Neural cell (in vitro differentiated cells): ENCODE measurements around the gene SLC12A5. TPM values are rescaled to one million over a fixed set of nuclear protein-coding genes. Genes with fewer than 3 reads are reported as not detected.

ENCODE experiments used
- H2AFZ ChIP-seq: fragments of 200-600, 300-800 bp; sonication (generic), shearing (Covaris generic); 2 replicates; pipeline ENCODE4 v1.6.0; 2014; ENCODE audit warnings: low read depth, mild to moderate bottlenecking, antibody characterized with exemption, low read length, moderate library complexity
- H3F3A ChIP-seq: fragments of 200-600 bp; shearing (Covaris generic); 2 replicates; pipeline ENCODE4 v1.6.1; 2016; ENCODE audit warnings: mild to moderate bottlenecking, moderate library complexity, mixed read lengths, antibody characterized with exemption, low read length; ENCODE audit not compliant: insufficient read depth, poor library complexity, severe bottlenecking
- H3K27ac ChIP-seq: fragments of 200-600, 300-800 bp; sonication (generic), shearing (Covaris generic); 2 replicates; pipeline ENCODE4 v1.5.1; 2014; ENCODE audit warnings: mild to moderate bottlenecking, low read length, moderate library complexity
- H3K27me3 ChIP-seq: fragments of 300-800, 200-600 bp; sonication (generic), shearing (Covaris generic); 2 replicates; pipeline ENCODE4 v1.6.0; 2014; ENCODE audit warnings: mild to moderate bottlenecking, low read depth, low read length, moderate library complexity; ENCODE audit not compliant: insufficient read depth
- H3K36me3 ChIP-seq: fragments of 300-800, 200-600 bp; sonication (generic), shearing (Covaris generic); 2 replicates; pipeline ENCODE4 v1.5.1; 2014; ENCODE audit warnings: mild to moderate bottlenecking, antibody characterized with exemption, low read length, moderate library complexity; ENCODE audit not compliant: insufficient read depth
- H3K4me2 ChIP-seq: fragments of 300-800, 200-600 bp; sonication (generic), shearing (Covaris generic); 2 replicates; pipeline ENCODE4 v1.6.0; 2014; ENCODE audit warnings: mild to moderate bottlenecking, low read length
- H3K4me3 ChIP-seq: fragments of 300-800, 200-600 bp; sonication (generic), shearing (Covaris generic); 2 replicates; pipeline ENCODE4 v1.5.1; 2014; ENCODE audit warnings: mild to moderate bottlenecking, low read length, moderate library complexity
- H3K79me2 ChIP-seq: fragments of 200-600 bp; shearing (Covaris generic); replicated peaks from 2 replicates; pipeline ENCODE4 v1.6.0; 2014; ENCODE audit warnings: mild to moderate bottlenecking, low read length, moderate library complexity; ENCODE audit not compliant: insufficient read depth
- H3K9ac ChIP-seq: fragments of 300-800, 200-600 bp; sonication (generic), shearing (Covaris generic); 2 replicates; pipeline ENCODE4 v1.6.1; 2016; ENCODE audit warnings: mild to moderate bottlenecking, low read length, mixed read lengths
- H3K9me2 ChIP-seq: fragments of 200-600 bp; shearing (Covaris generic); 2 replicates; pipeline ENCODE4 v1.6.1; 2016; ENCODE audit warnings: mild to moderate bottlenecking, low read length, mixed read lengths; ENCODE audit not compliant: insufficient read depth
- H3K9me3 ChIP-seq: fragments of 200-600, 300-800 bp; sonication (generic), shearing (Covaris generic); 2 replicates; pipeline ENCODE4 v1.6.1; 2016; ENCODE audit warnings: mild to moderate bottlenecking, mixed run types, low read length, moderate library complexity, mixed read lengths
- H4K20me1 ChIP-seq: fragments of 200-600 bp; shearing (Covaris generic); 2 replicates; pipeline ENCODE4 v1.6.1; 2016; ENCODE audit warnings: mild to moderate bottlenecking, mixed run types; ENCODE audit not compliant: insufficient read depth
- EP300 ChIP-seq: fragments of 450-650 bp; conservative IDR thresholded peaks from 2 replicates; pipeline ENCODE4 v1.6.1; 2014; ENCODE audit warnings: antibody characterized with exemption, mild to moderate bottlenecking, moderate library complexity; ENCODE audit not compliant: poor library complexity, severe bottlenecking
- EZH2 ChIP-seq: fragments of 200-600, 300-800 bp; shearing (Covaris generic), sonication (generic); IDR thresholded peaks from 2 replicates; pipeline ENCODE4 v1.6.1; 2014; ENCODE audit warnings: antibody characterized with exemption, low read length, borderline replicate concordance, mild to moderate bottlenecking; ENCODE audit not compliant: insufficient read depth, poor library complexity, severe bottlenecking
- MXI1 ChIP-seq: fragments of 450-650 bp; conservative IDR thresholded peaks from 2 replicates; pipeline ENCODE4 v1.6.1; 2014; ENCODE audit warnings: antibody characterized with exemption, mild to moderate bottlenecking; ENCODE audit not compliant: poor library complexity, severe bottlenecking
- POLR2AphosphoS5 ChIP-seq: IDR thresholded peaks from 2 replicates; pipeline ENCODE4 v1.6.1; 2012
- RAD21 ChIP-seq: fragments of 450-650 bp; conservative IDR thresholded peaks from 2 replicates; pipeline ENCODE4 v1.6.1; 2014; ENCODE audit warnings: antibody characterized with exemption, mild to moderate bottlenecking, moderate library complexity
- SMC3 ChIP-seq: fragments of 450-650 bp; conservative IDR thresholded peaks from 2 replicates; pipeline ENCODE4 v1.6.1; 2014; ENCODE audit warnings: antibody characterized with exemption, mild to moderate bottlenecking, moderate library complexity; ENCODE audit not compliant: poor library complexity
- TAF1 ChIP-seq: IDR thresholded peaks from 2 replicates; pipeline ENCODE4 v1.6.1; 2012; ENCODE audit warnings: low read depth
- polyA plus RNA-seq: library from polyadenylated mRNA; depleted of rRNA; stranded (reverse); fragments of >200 nt; gene quantifications from 2 replicates; pipeline ENCODE4 v1.2.3, GENCODE V29; 2014
- TF ChIP-seq, protein P1 (sequence below): IDR thresholded peaks from 2 replicates; pipeline ENCODE4 v1.6.1; 2012; ENCODE audit warnings: borderline replicate concordance
- TF ChIP-seq, protein P2 (sequence below): fragments of 450-650 bp; IDR thresholded peaks from 2 replicates; pipeline ENCODE4 v1.5.1; 2014; ENCODE audit warnings: antibody characterized with exemption, mild to moderate bottlenecking, moderate library complexity; ENCODE audit not compliant: poor library complexity, severe bottlenecking

Gene SLC12A5
- polyA plus RNA-seq, 1 donor from 2014 or later: 53.1 TPM

DNA sequence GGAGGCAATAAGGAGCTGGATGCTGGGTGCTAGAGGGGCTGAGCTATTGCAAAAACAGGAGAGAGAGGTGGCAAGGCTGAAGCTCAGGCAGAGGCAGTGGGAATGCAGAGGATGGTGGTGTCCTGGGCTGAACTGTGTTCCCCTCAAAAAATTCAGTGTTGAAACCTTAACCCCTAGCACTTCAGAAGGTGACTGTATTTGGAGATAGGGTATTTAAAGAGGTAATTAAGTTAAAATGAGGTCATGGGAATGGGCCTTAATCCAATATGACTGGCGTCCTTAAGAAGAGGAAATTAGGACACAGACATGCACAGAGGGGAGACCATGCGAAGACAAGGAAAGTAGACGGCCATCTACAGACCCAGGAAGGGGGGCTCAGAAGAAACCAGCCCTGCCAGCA, 31.8 kb upstream of the SLC12A5 start:
- Histone ChIP-seq H3K4me3 (no peak overlapping the region), H3K9ac (no peak overlapping the region)

DNA sequence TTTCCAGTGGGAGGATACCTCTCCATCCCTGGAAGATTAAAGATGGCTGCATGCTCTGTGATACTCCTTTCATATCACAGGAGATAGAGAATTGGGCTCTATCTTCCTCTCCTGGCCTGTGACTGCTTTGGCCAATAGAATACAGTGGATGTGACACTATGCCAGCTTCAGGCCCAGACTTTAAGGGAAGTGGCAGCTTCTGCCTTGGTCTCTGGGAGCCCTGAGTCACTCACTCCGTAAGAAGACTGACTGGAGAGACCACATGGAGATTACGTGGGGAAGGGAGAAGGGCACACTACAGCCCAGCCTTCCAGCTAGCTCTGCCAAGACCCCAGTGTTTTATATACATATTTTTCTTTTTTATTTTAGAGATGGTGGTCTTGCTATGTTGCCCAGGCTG, 30.7 kb upstream of the SLC12A5 start:
- TF ChIP-seq EZH2 (no peak), RAD21 (no peak), TAF1 (no peak), MXI1 (no peak), SMC3 (no peak), POLR2AphosphoS5 (no peak), EP300 (no peak)
- TF ChIP-seq, protein P1, sequence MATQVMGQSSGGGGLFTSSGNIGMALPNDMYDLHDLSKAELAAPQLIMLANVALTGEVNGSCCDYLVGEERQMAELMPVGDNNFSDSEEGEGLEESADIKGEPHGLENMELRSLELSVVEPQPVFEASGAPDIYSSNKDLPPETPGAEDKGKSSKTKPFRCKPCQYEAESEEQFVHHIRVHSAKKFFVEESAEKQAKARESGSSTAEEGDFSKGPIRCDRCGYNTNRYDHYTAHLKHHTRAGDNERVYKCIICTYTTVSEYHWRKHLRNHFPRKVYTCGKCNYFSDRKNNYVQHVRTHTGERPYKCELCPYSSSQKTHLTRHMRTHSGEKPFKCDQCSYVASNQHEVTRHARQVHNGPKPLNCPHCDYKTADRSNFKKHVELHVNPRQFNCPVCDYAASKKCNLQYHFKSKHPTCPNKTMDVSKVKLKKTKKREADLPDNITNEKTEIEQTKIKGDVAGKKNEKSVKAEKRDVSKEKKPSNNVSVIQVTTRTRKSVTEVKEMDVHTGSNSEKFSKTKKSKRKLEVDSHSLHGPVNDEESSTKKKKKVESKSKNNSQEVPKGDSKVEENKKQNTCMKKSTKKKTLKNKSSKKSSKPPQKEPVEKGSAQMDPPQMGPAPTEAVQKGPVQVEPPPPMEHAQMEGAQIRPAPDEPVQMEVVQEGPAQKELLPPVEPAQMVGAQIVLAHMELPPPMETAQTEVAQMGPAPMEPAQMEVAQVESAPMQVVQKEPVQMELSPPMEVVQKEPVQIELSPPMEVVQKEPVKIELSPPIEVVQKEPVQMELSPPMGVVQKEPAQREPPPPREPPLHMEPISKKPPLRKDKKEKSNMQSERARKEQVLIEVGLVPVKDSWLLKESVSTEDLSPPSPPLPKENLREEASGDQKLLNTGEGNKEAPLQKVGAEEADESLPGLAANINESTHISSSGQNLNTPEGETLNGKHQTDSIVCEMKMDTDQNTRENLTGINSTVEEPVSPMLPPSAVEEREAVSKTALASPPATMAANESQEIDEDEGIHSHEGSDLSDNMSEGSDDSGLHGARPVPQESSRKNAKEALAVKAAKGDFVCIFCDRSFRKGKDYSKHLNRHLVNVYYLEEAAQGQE: no peak
- TF ChIP-seq, protein P2, sequence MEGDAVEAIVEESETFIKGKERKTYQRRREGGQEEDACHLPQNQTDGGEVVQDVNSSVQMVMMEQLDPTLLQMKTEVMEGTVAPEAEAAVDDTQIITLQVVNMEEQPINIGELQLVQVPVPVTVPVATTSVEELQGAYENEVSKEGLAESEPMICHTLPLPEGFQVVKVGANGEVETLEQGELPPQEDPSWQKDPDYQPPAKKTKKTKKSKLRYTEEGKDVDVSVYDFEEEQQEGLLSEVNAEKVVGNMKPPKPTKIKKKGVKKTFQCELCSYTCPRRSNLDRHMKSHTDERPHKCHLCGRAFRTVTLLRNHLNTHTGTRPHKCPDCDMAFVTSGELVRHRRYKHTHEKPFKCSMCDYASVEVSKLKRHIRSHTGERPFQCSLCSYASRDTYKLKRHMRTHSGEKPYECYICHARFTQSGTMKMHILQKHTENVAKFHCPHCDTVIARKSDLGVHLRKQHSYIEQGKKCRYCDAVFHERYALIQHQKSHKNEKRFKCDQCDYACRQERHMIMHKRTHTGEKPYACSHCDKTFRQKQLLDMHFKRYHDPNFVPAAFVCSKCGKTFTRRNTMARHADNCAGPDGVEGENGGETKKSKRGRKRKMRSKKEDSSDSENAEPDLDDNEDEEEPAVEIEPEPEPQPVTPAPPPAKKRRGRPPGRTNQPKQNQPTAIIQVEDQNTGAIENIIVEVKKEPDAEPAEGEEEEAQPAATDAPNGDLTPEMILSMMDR: no peak
- Histone ChIP-seq H2AFZ (no peak overlapping the region), H3K4me3 (no peak overlapping the region), H3K4me2 (no peak overlapping the region), H3K9ac (no peak overlapping the region), H3F3A (no peaks in the 10 kb centered on the region), H3K79me2 (no peaks in the 10 kb centered on the region), H3K9me3 (no peaks in the 10 kb centered on the region), H3K27me3 (no peaks in the 10 kb centered on the region), H3K36me3 (no peaks in the 10 kb centered on the region), H3K27ac (no peak overlapping the region), H3K9me2 (no peaks in the 10 kb centered on the region), H4K20me1 (no peaks in the 10 kb centered on the region)

More for the DNA sequence above, 31.8 kb upstream of the SLC12A5 start:
- TF ChIP-seq SMC3 (no peak), EZH2 (no peak), TAF1 (no peak), RAD21 (no peak), MXI1 (no peak), POLR2AphosphoS5 (no peak), EP300 (no peak)
- TF ChIP-seq, protein P2: no peak
- TF ChIP-seq, protein P1: no peak
- Histone ChIP-seq H3K79me2 (no peaks in the 10 kb centered on the region), H3K4me2 (no peak overlapping the region), H2AFZ (no peak overlapping the region), H3K27ac (no peak overlapping the region), H3K9me2 (no peaks in the 10 kb centered on the region), H3K27me3 (no peaks in the 10 kb centered on the region), H3K9me3 (no peaks in the 10 kb centered on the region), H3F3A (no peaks in the 10 kb centered on the region), H4K20me1 (no peaks in the 10 kb centered on the region), H3K36me3 (no peaks in the 10 kb centered on the region)
